GM23338 (cell line): ENCODE data around the gene CGNL1. TPM values are rescaled to one million over a fixed set of nuclear protein-coding genes. Genes with fewer than 3 reads are reported as not detected.

Source experiments
- ATAC-seq: fragments of 200-7000 bp; cut with Tn5 transposase; 3 replicates; pipeline ENCODE4 v1.9.1; 2020
- DNase-seq: peaks from one replicate; pipeline ENCODE4 v3.0.0-alpha.2; 2015; ENCODE audit warnings: low spot score
- H2AFZ ChIP-seq: fragments of 200-600 bp; sonication (generic); 2 replicates; pipeline ENCODE4 v1.8.0; 2016; ENCODE audit warnings: antibody characterized with exemption, mild to moderate bottlenecking, moderate library complexity
- H3F3A ChIP-seq: fragments of 200-600 bp; sonication (generic); replicated peaks from 2 replicates; pipeline ENCODE4 v1.8.0; 2017; ENCODE audit warnings: antibody characterized with exemption, mixed run types, low read depth
- H3K27ac ChIP-seq: fragments of 200-600 bp; sonication (generic); 2 replicates; pipeline ENCODE4 v1.6.1; 2016; ENCODE audit warnings: low read depth
- H3K27me3 ChIP-seq: fragments of 200-600 bp; sonication (generic); 2 replicates; pipeline ENCODE4 v1.8.0; 2016; ENCODE audit warnings: mild to moderate bottlenecking, mixed run types, moderate library complexity; ENCODE audit not compliant: insufficient read depth
- H3K36me3 ChIP-seq: fragments of 200-600 bp; sonication (generic); 2 replicates; pipeline ENCODE4 v1.8.0; 2016; ENCODE audit warnings: mild to moderate bottlenecking; ENCODE audit not compliant: insufficient read depth
- H3K4me1 ChIP-seq: fragments of 200-600 bp; sonication (generic); 2 replicates; pipeline ENCODE4 v1.8.0; 2016; ENCODE audit warnings: mild to moderate bottlenecking, moderate library complexity; ENCODE audit not compliant: insufficient read depth
- H3K4me2 ChIP-seq: fragments of 200-600 bp; sonication (generic); 2 replicates; pipeline ENCODE4 v1.7.1; 2017; ENCODE audit warnings: mixed run types
- H3K4me3 ChIP-seq: fragments of 200-600 bp; sonication (generic); 2 replicates; pipeline ENCODE4 v1.6.1; 2016; ENCODE audit warnings: mixed run types
- H3K79me2 ChIP-seq: fragments of 200-600 bp; sonication (generic); replicated peaks from 2 replicates; pipeline ENCODE4 v1.8.0; 2017; ENCODE audit warnings: mild to moderate bottlenecking; ENCODE audit not compliant: insufficient read depth
- H3K9me2 ChIP-seq: fragments of 200-600 bp; sonication (generic); 2 replicates; pipeline ENCODE4 v1.8.0; 2017; ENCODE audit not compliant: insufficient read depth
- H4K20me1 ChIP-seq: fragments of 200-600 bp; sonication (generic); replicated peaks from 2 replicates; pipeline ENCODE4 v1.8.0; 2017; ENCODE audit warnings: mild to moderate bottlenecking; ENCODE audit not compliant: insufficient read depth
- H3K27ac Mint-ChIP-seq: 2 replicates; pipeline ENCODE4 v1.8.0; 2020; ENCODE audit warnings: inconsistent platforms, mild to moderate bottlenecking, moderate library complexity, mixed read lengths
- H3K27me3 Mint-ChIP-seq: 3 replicates; pipeline ENCODE4 v1.8.0; 2022; ENCODE audit warnings: low read depth, mild to moderate bottlenecking, moderate library complexity, mixed read lengths, inconsistent platforms; ENCODE audit not compliant: insufficient read depth, poor library complexity
- H3K36me3 Mint-ChIP-seq: 3 replicates; pipeline ENCODE4 v1.8.0; 2021; ENCODE audit warnings: low read depth, mild to moderate bottlenecking, inconsistent platforms, moderate library complexity, mixed read lengths
- H3K4me1 Mint-ChIP-seq: 3 replicates; pipeline ENCODE4 v1.8.0; 2020; ENCODE audit warnings: mild to moderate bottlenecking, inconsistent platforms, mixed read lengths
- H3K4me3 Mint-ChIP-seq: 3 replicates; pipeline ENCODE4 v1.8.0; 2021; ENCODE audit warnings: moderate library complexity, mild to moderate bottlenecking, inconsistent platforms, mixed read lengths
- H3K9me3 Mint-ChIP-seq: 3 replicates; pipeline ENCODE4 v1.8.0; 2020; ENCODE audit warnings: moderate library complexity, mild to moderate bottlenecking, inconsistent platforms, mixed read lengths
- CREB1 ChIP-seq: fragments of 250-450 bp; sonication (Bioruptor Pico); IDR thresholded peaks from 2 replicates; pipeline ENCODE4 v1.5.0; 2020; ENCODE audit warnings: low read depth, mild to moderate bottlenecking, moderate library complexity
- ETS1 ChIP-seq: IDR thresholded peaks from 2 replicates; pipeline ENCODE4 v1.6.1; 2016; ENCODE audit warnings: antibody characterized with exemption
- EZH2 ChIP-seq: fragments of 200-600 bp; sonication (generic); IDR thresholded peaks from one replicate; pipeline ENCODE4 v1.8.0; 2017; ENCODE audit warnings: antibody characterized with exemption, mild to moderate bottlenecking, low read depth; ENCODE audit not compliant: unreplicated experiment
- EZH2phosphoT487 ChIP-seq: fragments of 200-600 bp; sonication (generic); IDR thresholded peaks from one replicate; pipeline ENCODE4 v1.8.1; 2018; ENCODE audit warnings: antibody characterized with exemption; ENCODE audit not compliant: unreplicated experiment
- JUNB ChIP-seq: IDR thresholded peaks from one replicate; pipeline ENCODE4 v1.6.1; 2016; ENCODE audit warnings: antibody characterized with exemption; ENCODE audit not compliant: unreplicated experiment
- NANOG ChIP-seq: IDR thresholded peaks from 2 replicates; pipeline ENCODE4 v1.6.1; 2016; ENCODE audit warnings: antibody characterized with exemption, borderline replicate concordance
- POLR2AphosphoS5 ChIP-seq: IDR thresholded peaks from 2 replicates; pipeline ENCODE4 v1.6.1; 2016; ENCODE audit warnings: antibody characterized with exemption, low read depth
- STAT1 ChIP-seq: IDR thresholded peaks from one replicate; pipeline ENCODE4 v1.6.1; 2016; ENCODE audit warnings: antibody characterized with exemption; ENCODE audit not compliant: unreplicated experiment
- ZNF114 ChIP-seq: fragments of 250-450 bp; sonication (Bioruptor Pico); IDR thresholded peaks from 2 replicates; pipeline ENCODE4 v1.5.0; 2020; ENCODE audit warnings: mild to moderate bottlenecking, moderate library complexity
- ZNF331 ChIP-seq: fragments of 250-450 bp; sonication (Bioruptor Pico); IDR thresholded peaks from 2 replicates; pipeline ENCODE4 v1.5.0; 2020; ENCODE audit warnings: low read depth, mild to moderate bottlenecking, moderate library complexity
- ZNF462 ChIP-seq: fragments of 250-450 bp; sonication (Bioruptor Pico); IDR thresholded peaks from 2 replicates; pipeline ENCODE4 v1.5.0; 2020; ENCODE audit warnings: mild to moderate bottlenecking, moderate library complexity
- polyA plus RNA-seq: library from polyadenylated mRNA; unstranded; fragments of >200 nt; fragmentation: Nextera tagmentation; extraction: Ambion mirVana; gene quantifications from 2 replicates; pipeline ENCODE4 v1.2.1, GENCODE V29; 2016
- total RNA-seq: library from RNA; depleted of rRNA; stranded (reverse); fragments of >200 nt; shearing (Covaris generic); gene quantifications from 2 replicates; pipeline ENCODE4 v1.2.3, GENCODE V29; 2014
- TF ChIP-seq, protein P1 (sequence below): IDR thresholded peaks from one replicate; pipeline ENCODE4 v1.6.1; 2018; ENCODE audit warnings: antibody characterized with exemption; ENCODE audit not compliant: unreplicated experiment
- TF ChIP-seq, protein P2 (sequence below), 2 experiments: fragments of 200-600 bp in 1 of 2; sonication (generic) in 1 of 2; conservative IDR thresholded peaks; 2 replicates each; pipeline versions ENCODE4 v1.5.1 to v1.6.1; 2016 to 2017; ENCODE audit warnings: antibody characterized with exemption in 2 of 2, low read depth in 2 of 2, mild to moderate bottlenecking in 2 of 2, moderate library complexity in 1 of 2

The CGNL1 gene
- total and polyA plus RNA-seq, 2 experiments from 2014 or later = 20.0 to 57.8 TPM

- peaks cover 4% of the 10 kb centered on the region; the same call in 1 of the 2 replicates for H3K9me2 ChIP-seq
- no peak for TF ChIP-seq NANOG
- TF ChIP-seq ZNF331 (CRISPR knock-in tag) = no peak
- no peak for TF ChIP-seq EZH2phosphoT487
- TF ChIP-seq ZNF114 (CRISPR knock-in tag) = no peak
- TF ChIP-seq, protein P1, sequence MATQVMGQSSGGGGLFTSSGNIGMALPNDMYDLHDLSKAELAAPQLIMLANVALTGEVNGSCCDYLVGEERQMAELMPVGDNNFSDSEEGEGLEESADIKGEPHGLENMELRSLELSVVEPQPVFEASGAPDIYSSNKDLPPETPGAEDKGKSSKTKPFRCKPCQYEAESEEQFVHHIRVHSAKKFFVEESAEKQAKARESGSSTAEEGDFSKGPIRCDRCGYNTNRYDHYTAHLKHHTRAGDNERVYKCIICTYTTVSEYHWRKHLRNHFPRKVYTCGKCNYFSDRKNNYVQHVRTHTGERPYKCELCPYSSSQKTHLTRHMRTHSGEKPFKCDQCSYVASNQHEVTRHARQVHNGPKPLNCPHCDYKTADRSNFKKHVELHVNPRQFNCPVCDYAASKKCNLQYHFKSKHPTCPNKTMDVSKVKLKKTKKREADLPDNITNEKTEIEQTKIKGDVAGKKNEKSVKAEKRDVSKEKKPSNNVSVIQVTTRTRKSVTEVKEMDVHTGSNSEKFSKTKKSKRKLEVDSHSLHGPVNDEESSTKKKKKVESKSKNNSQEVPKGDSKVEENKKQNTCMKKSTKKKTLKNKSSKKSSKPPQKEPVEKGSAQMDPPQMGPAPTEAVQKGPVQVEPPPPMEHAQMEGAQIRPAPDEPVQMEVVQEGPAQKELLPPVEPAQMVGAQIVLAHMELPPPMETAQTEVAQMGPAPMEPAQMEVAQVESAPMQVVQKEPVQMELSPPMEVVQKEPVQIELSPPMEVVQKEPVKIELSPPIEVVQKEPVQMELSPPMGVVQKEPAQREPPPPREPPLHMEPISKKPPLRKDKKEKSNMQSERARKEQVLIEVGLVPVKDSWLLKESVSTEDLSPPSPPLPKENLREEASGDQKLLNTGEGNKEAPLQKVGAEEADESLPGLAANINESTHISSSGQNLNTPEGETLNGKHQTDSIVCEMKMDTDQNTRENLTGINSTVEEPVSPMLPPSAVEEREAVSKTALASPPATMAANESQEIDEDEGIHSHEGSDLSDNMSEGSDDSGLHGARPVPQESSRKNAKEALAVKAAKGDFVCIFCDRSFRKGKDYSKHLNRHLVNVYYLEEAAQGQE = no peak
- TF ChIP-seq JUNB = no peak
- TF ChIP-seq EZH2 = no peak
- no peak for TF ChIP-seq CREB1 (CRISPR knock-in tag)
- TF ChIP-seq, protein P2, sequence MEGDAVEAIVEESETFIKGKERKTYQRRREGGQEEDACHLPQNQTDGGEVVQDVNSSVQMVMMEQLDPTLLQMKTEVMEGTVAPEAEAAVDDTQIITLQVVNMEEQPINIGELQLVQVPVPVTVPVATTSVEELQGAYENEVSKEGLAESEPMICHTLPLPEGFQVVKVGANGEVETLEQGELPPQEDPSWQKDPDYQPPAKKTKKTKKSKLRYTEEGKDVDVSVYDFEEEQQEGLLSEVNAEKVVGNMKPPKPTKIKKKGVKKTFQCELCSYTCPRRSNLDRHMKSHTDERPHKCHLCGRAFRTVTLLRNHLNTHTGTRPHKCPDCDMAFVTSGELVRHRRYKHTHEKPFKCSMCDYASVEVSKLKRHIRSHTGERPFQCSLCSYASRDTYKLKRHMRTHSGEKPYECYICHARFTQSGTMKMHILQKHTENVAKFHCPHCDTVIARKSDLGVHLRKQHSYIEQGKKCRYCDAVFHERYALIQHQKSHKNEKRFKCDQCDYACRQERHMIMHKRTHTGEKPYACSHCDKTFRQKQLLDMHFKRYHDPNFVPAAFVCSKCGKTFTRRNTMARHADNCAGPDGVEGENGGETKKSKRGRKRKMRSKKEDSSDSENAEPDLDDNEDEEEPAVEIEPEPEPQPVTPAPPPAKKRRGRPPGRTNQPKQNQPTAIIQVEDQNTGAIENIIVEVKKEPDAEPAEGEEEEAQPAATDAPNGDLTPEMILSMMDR (conservative IDR thresholded peaks at IDR 0.05; ENCODE audit: low read depth in 2 of 2) = no peak
- TF ChIP-seq STAT1 = no peak
- no peak for TF ChIP-seq ZNF462 (CRISPR knock-in tag)
- TF ChIP-seq POLR2AphosphoS5 = no peak
- TF ChIP-seq ETS1 = no peak
- no peak for DNase-seq
- peak overlapping the region; percentile 19; the same call in 1 of the 2 replicates for H3K27ac ChIP-seq
- H3K79me2 ChIP-seq = peaks cover 8% of the 10 kb centered on the region
- no peak overlapping the region for H2AFZ ChIP-seq
- no peak overlapping the region for H3K4me2 ChIP-seq
- H3K36me3 ChIP-seq = no peaks in the 10 kb centered on the region; the same call in 1 of the 2 replicates
- Mint-ChIP-seq H3K4me3 (no peak overlapping the region), H3K27ac (no peak overlapping the region), H3K9me3 (no peaks in the 10 kb centered on the region), H3K4me1 (peaks cover 40% of the 10 kb centered on the region), H3K27me3 (peaks cover 7% of the 10 kb centered on the region), H3K36me3 (no peaks in the 10 kb centered on the region; the same call in 2 of the 3 replicates)
- no peak overlapping the region for H3K4me3 ChIP-seq
- H3K27me3 ChIP-seq = no peaks in the 10 kb centered on the region
- H4K20me1 ChIP-seq = peaks cover 3% of the 10 kb centered on the region; the same call in 1 of the 2 replicates
- peaks cover 8% of the 10 kb centered on the region; the same call in 1 of the 2 replicates for H3K4me1 ChIP-seq
- H3F3A ChIP-seq = no peaks in the 10 kb centered on the region
- no peak for ATAC-seq
Measured at GRCh38 chr15:57500256-57500655, 124.0 kb downstream of the CGNL1 start.
